ENCODE results near the gene BOC. TPM values are rescaled to one million over a fixed set of nuclear protein-coding genes. Genes with fewer than 3 reads are reported as not detected.

The BOC gene
- total RNA-seq, 3 donors from 2014 or later = 48.8 to 56.6 (median 55.1) TPM

- Histone ChIP-seq H3K27me3 (no peaks in the 10 kb centered on the region), H3K36me3 (no peaks in the 10 kb centered on the region), H3K4me1 (peaks cover 0 to 27% of the 10 kb centered on the region in 2 donors), H3K4me3 (no peak overlapping the region), H3K27ac (peak overlapping the region; percentile 27 to 28), H3K9me3 (no peaks in the 10 kb centered on the region)
- no peak for TF ChIP-seq POLR2A (IDR thresholded peaks at IDR 0.05)
- no peak for TF ChIP-seq POLR2AphosphoS5 (IDR thresholded peaks at IDR 0.05)
- TF ChIP-seq, protein P1, sequence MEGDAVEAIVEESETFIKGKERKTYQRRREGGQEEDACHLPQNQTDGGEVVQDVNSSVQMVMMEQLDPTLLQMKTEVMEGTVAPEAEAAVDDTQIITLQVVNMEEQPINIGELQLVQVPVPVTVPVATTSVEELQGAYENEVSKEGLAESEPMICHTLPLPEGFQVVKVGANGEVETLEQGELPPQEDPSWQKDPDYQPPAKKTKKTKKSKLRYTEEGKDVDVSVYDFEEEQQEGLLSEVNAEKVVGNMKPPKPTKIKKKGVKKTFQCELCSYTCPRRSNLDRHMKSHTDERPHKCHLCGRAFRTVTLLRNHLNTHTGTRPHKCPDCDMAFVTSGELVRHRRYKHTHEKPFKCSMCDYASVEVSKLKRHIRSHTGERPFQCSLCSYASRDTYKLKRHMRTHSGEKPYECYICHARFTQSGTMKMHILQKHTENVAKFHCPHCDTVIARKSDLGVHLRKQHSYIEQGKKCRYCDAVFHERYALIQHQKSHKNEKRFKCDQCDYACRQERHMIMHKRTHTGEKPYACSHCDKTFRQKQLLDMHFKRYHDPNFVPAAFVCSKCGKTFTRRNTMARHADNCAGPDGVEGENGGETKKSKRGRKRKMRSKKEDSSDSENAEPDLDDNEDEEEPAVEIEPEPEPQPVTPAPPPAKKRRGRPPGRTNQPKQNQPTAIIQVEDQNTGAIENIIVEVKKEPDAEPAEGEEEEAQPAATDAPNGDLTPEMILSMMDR (IDR thresholded peaks at IDR 0.05) = no peak
- intact Hi-C loops (cut with DNase I; ENCODE audit: low total_unique reads) = no loop called here
- DNase-seq (ENCODE audit: low spot score in 2 of 2) = no peak
Observed at GRCh38 chr3:113225286-113225685, 13.9 kb downstream of the BOC start.

DNA sequence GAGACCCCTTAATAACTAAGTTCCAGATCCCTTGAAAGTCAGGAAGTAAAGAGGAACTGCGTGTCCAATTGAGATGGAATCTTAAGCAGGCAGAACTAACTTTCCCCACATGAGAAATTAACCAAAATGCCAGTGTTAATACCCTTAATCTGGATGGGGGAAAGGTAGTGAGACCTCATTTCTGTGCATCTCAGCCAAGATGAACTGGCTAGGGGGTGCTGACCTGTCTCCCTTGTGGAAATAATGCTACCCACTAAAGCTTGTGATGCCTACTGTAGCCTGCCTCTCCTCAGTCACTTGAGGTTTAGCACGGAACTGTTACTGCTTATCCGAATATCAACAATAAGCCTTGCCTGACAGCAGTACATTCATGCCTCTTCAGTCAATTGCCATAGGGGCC, 15.1 kb downstream of the BOC start:
- Histone ChIP-seq H3K27ac (peak overlapping the region; percentile 7 to 46), H3K27me3 (no peaks in the 10 kb centered on the region), H3K4me3 (no peak overlapping the region), H3K9me3 (no peaks in the 10 kb centered on the region), H3K4me1 (peaks cover 0 to 25% of the 10 kb centered on the region in 2 donors), H3K36me3 (no peaks in the 10 kb centered on the region)
- intact Hi-C loops (cut with DNase I; ENCODE audit: low total_unique reads) = no loop called here
- TF ChIP-seq POLR2A (IDR thresholded peaks at IDR 0.05) (no peak), POLR2AphosphoS5 (IDR thresholded peaks at IDR 0.05) (no peak)
- TF ChIP-seq, protein P1 (IDR thresholded peaks at IDR 0.05) = no peak
- DNase-seq (ENCODE audit: low spot score in 2 of 2) = no peak

DNA sequence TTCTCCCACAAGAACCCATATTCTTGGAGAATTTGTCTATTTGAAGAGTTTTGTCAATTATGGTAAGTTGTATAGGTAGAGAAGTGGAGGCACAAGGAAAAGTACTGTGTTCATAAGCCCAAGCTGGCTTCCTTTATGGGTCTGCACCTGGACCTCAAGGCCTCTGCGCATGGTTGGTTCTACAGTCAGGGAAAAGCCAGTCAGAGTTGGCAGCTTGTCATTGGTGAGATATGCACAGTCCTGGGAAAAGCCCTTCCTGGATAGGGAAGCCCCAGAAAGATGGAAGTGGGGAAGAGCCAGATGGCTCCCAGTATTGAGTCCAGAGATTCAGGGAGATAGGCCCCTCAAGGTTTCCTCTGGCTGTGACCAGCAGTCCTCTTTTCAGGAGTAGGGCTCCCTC, 15.8 kb downstream of the BOC start:
- Histone ChIP-seq H3K4me1 (peaks cover 2 to 25% of the 10 kb centered on the region in 2 donors), H3K9me3 (no peaks in the 10 kb centered on the region), H3K27me3 (no peaks in the 10 kb centered on the region), H3K4me3 (no peak overlapping the region), H3K27ac (peak overlapping the region; percentile 40 to 46), H3K36me3 (no peaks in the 10 kb centered on the region)
- intact Hi-C loops (cut with DNase I; ENCODE audit: low total_unique reads) = no loop called here
- DNase-seq (ENCODE audit: low spot score in 2 of 2) = no peak
- TF ChIP-seq POLR2AphosphoS5 (IDR thresholded peaks at IDR 0.05) = no peak
- TF ChIP-seq, protein P1 (IDR thresholded peaks at IDR 0.05) = no peak
- no peak for TF ChIP-seq POLR2A (IDR thresholded peaks at IDR 0.05)

- Histone ChIP-seq H3K4me3 (no peak overlapping the region), H3K27ac (peak overlapping the region; percentile 39 to 46), H3K27me3 (no peaks in the 10 kb centered on the region), H3K4me1 (peaks cover 2 to 20% of the 10 kb centered on the region in 2 donors), H3K9me3 (no peaks in the 10 kb centered on the region), H3K36me3 (no peaks in the 10 kb centered on the region)
- intact Hi-C loops (cut with DNase I; ENCODE audit: low total_unique reads) = no loop called here
- peak in 1 of 2 donors; percentile 15 for DNase-seq (ENCODE audit: low spot score in 2 of 2)
- no peak for TF ChIP-seq POLR2AphosphoS5 (IDR thresholded peaks at IDR 0.05)
- TF ChIP-seq, protein P1 (IDR thresholded peaks at IDR 0.05) = no peak
- TF ChIP-seq POLR2A (IDR thresholded peaks at IDR 0.05) = no peak
Observed at GRCh38 chr3:113228498-113229286, 17.3 kb downstream of the BOC start.

- no peak for DNase-seq (ENCODE audit: low spot score in 2 of 2)
- intact Hi-C loops (cut with DNase I; ENCODE audit: low total_unique reads) = no loop called here
- TF ChIP-seq POLR2AphosphoS5 (IDR thresholded peaks at IDR 0.05) (no peak), POLR2A (IDR thresholded peaks at IDR 0.05) (no peak)
- TF ChIP-seq, protein P1 (IDR thresholded peaks at IDR 0.05) = no peak
- Histone ChIP-seq H3K4me1 (peaks cover 5 to 26% of the 10 kb centered on the region in 2 donors), H3K27me3 (no peaks in the 10 kb centered on the region), H3K9me3 (no peaks in the 10 kb centered on the region), H3K36me3 (no peaks in the 10 kb centered on the region), H3K27ac (peak overlapping the region; percentile 44 to 79), H3K4me3 (no peak overlapping the region)
Observed at GRCh38 chr3:113231391-113231790, 20.0 kb downstream of the BOC start.

Measured in breast epithelium (tissue), 4 donors.